ENCODE data around the gene ZNF621.
A peak's percentile ranks its signal among the peaks of the same experiment; 100 is the strongest.

ZNF621 gene

DNA sequence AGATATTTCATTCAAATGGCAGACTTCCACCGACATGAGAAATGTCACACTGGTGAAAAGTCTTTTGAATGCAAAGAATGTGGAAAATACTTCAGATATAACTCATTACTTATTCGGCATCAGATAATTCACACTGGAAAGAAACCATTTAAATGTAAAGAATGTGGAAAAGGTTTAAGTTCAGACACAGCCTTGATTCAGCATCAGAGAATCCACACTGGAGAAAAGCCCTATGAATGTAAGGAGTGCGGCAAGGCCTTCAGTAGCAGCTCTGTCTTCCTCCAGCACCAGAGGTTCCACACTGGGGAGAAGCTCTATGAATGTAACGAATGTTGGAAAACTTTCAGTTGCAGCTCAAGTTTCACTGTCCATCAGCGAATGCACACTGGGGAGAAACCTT is 8.6 kb upstream of the ZNF621 start:
- no peak for TF ChIP-seq CTCF (IDR thresholded peaks at IDR 0.05; ENCODE audit: control insufficient read depth, insufficient read depth, low read depth, low read length, missing control alignments)

GRCh38 chr3:40518067-40518466 is 6.7 kb upstream of the ZNF621 start:
- no peak for DNase-seq (ENCODE audit: low read depth)
- no peak overlapping the region for H3K4me3 ChIP-seq (ENCODE audit: control insufficient read depth, low read depth, low read length)
- TF ChIP-seq CTCF (IDR thresholded peaks at IDR 0.05; ENCODE audit: control insufficient read depth, insufficient read depth, low read depth, low read length, missing control alignments), result no peak

More for the DNA sequence above, 8.6 kb upstream of the ZNF621 start:
- DNase-seq (ENCODE audit: low read depth), result no peak
- H3K4me3 ChIP-seq (ENCODE audit: control insufficient read depth, low read depth, low read length), result no peak overlapping the region

DNA sequence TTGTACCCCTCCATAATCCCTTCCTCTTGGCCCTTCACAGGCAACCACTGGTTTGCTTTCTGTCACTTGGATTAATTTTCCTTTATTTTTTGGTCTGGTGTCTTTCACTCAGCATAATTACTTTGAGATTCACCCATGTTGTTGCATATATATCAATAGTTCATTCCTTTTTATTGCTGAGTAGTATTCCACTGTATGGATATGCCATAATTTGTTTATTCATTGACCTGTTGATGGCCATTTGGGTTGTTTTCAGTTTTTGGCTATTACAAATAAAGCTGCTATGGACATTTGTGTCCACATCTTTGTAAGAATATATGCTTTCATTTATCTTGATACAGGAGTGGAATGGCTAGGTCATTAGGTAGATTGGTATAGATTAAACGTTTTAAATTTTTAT is 5.9 kb upstream of the ZNF621 start:
- no peak for DNase-seq (ENCODE audit: low read depth)
- no peak overlapping the region for H3K4me3 ChIP-seq (ENCODE audit: control insufficient read depth, low read depth, low read length)
- TF ChIP-seq CTCF (IDR thresholded peaks at IDR 0.05; ENCODE audit: control insufficient read depth, insufficient read depth, low read depth, low read length, missing control alignments), result no peak

- DNase-seq (ENCODE audit: low read depth), result no peak
- H3K4me3 ChIP-seq (ENCODE audit: control insufficient read depth, low read depth, low read length), result no peak overlapping the region
- TF ChIP-seq CTCF (IDR thresholded peaks at IDR 0.05; ENCODE audit: control insufficient read depth, insufficient read depth, low read depth, low read length, missing control alignments), result no peak
Measured at GRCh38 chr3:40521254-40521653, 3.5 kb upstream of the ZNF621 start.

DNA sequence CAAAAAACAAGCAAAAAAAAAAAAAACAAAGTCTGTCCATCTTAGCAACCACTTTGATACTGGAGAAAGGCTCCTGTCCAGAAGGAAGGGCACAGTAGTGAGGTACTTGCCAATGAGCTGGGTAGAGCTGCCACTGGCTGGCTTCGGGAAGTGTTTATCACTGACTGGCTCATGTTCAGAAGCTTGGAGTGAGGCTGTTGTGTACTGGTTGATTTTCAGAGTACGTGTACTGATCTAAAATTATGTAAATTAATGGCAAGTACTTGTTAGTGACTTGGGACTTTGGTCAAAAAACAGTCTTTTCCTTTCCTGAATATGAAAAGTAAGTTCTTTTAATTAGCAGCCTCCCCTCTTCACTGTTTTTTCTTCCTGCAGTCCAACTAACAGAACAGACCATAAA is 979 bp upstream of the ZNF621 start:
- no peak for DNase-seq (ENCODE audit: low read depth)
- H3K4me3 ChIP-seq (ENCODE audit: control insufficient read depth, low read depth, low read length), result no peak overlapping the region
- TF ChIP-seq CTCF (IDR thresholded peaks at IDR 0.05; ENCODE audit: control insufficient read depth, insufficient read depth, low read depth, low read length, missing control alignments), result no peak

- DNase-seq (ENCODE audit: low read depth), result no peak
- peak overlapping the region; percentile 91 for H3K4me3 ChIP-seq (ENCODE audit: control insufficient read depth, low read depth, low read length)
- no peak for TF ChIP-seq CTCF (IDR thresholded peaks at IDR 0.05; ENCODE audit: control insufficient read depth, insufficient read depth, low read depth, low read length, missing control alignments)
Measured at GRCh38 chr3:40524222-40524567, 565 bp upstream of the ZNF621 start.

GRCh38 chr3:40528426-40528825 is 3.7 kb downstream of the ZNF621 start:
- no peak overlapping the region for H3K4me3 ChIP-seq (ENCODE audit: control insufficient read depth, low read depth, low read length)
- TF ChIP-seq CTCF (IDR thresholded peaks at IDR 0.05; ENCODE audit: control insufficient read depth, insufficient read depth, low read depth, low read length, missing control alignments), result no peak
- DNase-seq (ENCODE audit: low read depth), result no peak

Data from AG09309 (cell line).